ENCODE results near the gene WDR33. TPM values are rescaled to one million over a fixed set of nuclear protein-coding genes. Genes with fewer than 3 reads are reported as not detected.

WDR33 gene
- total RNA-seq, 4 donors from 2014 or later = 42.3 to 53.2 (median 45.8) TPM

DNA sequence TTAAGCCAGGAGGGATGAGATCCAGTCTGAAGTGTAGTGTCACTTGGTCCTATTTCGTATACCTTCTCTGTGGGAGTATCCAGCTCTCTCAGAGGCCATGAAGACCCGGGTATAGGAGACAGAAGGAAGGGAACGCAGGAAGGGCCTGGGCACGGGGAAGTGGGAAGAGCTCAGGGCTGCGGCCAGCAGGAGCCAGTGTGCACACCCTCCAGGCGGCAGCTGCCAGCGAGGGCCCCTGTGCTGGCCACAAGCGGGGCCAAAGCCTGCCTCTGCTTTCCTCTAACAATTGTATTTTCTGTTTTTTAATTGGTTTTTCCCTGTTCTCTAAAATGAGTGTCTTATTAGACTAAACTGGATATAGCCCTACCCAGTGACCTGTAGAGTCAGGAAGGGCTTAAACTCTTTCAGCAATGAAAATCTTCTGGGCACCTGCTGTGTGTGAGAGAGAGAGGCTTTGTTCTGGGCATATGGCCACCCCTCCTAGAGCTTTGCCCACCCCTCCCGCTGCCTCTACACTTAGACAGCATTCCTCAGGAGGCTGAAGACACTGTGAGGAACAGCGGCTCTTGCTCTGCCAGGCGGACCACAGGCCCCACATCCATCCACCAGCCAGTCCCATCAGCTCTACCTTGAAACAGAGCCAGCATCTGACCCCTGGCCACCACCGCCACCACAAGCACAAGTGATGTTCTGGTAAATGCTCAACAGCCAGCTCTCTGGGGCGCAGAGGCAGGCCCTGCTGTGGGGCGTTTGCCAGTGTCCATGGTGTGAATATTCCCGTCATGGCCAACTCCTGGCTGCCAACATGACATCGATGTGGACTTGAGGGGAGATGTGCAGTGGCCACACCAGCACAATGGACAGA, 155.5 kb downstream of the WDR33 start:
- TF ChIP-seq, protein P1, sequence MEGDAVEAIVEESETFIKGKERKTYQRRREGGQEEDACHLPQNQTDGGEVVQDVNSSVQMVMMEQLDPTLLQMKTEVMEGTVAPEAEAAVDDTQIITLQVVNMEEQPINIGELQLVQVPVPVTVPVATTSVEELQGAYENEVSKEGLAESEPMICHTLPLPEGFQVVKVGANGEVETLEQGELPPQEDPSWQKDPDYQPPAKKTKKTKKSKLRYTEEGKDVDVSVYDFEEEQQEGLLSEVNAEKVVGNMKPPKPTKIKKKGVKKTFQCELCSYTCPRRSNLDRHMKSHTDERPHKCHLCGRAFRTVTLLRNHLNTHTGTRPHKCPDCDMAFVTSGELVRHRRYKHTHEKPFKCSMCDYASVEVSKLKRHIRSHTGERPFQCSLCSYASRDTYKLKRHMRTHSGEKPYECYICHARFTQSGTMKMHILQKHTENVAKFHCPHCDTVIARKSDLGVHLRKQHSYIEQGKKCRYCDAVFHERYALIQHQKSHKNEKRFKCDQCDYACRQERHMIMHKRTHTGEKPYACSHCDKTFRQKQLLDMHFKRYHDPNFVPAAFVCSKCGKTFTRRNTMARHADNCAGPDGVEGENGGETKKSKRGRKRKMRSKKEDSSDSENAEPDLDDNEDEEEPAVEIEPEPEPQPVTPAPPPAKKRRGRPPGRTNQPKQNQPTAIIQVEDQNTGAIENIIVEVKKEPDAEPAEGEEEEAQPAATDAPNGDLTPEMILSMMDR (IDR thresholded peaks at IDR 0.05; ENCODE audit: low read depth) = no peak

DNA sequence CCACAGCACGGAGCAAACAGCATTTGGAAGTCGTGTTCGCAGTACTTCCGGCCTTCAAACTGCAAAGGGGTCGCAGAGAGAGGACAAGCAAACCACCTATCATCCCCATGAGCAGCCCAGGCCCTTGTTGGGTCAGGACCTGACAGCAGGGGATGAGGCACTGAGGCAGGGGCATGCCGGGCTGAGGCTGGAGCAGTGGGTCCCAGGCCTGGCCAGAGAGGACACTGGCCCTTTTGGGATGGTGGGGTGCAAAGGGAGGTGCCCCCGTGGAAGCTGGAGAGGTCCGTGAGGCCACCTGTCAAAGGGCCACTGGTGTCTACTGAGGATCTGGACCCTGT, 156.2 kb downstream of the WDR33 start:
- TF ChIP-seq, protein P1 (IDR thresholded peaks at IDR 0.05; ENCODE audit: low read depth) = no peak

DNA sequence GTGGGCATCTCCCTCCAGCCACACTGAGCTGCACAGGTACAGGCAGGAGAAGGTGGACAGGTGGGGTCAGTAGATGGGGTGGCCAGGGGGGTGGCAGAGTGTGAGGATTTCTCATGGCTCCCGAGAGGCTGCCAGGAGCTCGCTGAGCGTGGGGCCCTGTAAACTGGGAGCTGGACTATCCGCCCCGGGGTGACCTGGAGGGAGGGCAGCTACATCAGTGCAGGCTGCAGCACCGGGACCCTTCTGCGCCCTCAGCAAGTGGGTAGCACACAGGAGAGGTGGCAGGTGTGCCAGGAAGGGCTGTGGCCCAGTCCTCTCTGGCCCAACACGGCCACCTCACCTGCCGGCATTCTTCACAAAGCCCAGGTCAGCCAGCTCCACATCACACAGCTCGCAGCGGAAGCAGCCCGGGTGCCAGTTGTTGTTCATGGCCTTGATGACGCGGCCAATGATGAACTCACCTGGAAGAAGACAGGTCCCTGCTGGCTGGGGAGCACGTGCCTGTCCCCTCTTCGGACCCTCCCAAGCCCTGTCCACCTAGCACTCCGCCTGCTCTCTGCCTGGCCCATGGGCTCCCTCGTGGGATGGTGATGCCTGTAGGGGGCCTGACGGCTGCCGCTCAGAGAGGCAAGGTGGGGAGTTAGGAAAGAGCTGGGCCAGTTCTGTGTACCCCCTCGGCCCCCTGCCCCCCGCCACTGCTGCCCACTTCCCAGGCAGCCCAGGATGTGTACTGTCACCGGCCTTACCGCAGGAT, 156.7 kb downstream of the WDR33 start:
- TF ChIP-seq, protein P1 (IDR thresholded peaks at IDR 0.05; ENCODE audit: low read depth) = no peak

DNA sequence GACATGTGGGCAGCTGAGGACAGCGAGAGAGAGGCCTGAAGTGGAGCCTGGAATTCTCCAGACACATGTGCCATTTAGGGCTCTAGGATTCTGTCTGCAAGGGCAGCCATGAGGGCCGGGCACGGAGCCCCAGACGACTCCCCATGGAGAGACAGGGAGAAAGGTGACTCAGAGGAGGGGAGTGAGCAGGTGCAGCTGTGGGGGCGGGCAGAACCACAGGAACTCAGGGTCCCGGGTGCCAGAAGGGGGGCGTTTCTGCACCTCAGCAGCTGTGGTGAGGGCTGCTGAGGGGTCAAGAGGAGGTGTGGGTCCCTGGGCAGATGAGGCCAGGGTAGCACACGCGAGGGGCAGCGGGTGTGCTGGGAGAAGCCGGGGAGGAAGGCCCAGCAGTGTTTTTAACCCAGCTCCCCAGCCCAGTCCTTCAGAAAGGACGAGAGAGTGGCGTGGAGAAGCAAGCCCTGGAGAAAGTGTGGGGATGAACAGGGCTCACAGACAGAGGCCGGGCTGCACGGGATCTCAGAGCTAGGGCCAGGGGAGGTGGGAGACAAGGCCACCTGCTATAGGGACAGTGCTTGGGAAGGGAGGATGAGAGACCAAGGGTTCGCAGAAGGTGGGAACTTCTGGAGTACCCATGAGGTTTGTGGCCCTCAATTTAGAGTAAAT, 157.4 kb downstream of the WDR33 start:
- TF ChIP-seq, protein P1 (IDR thresholded peaks at IDR 0.05; ENCODE audit: low read depth) = no peak

DNA sequence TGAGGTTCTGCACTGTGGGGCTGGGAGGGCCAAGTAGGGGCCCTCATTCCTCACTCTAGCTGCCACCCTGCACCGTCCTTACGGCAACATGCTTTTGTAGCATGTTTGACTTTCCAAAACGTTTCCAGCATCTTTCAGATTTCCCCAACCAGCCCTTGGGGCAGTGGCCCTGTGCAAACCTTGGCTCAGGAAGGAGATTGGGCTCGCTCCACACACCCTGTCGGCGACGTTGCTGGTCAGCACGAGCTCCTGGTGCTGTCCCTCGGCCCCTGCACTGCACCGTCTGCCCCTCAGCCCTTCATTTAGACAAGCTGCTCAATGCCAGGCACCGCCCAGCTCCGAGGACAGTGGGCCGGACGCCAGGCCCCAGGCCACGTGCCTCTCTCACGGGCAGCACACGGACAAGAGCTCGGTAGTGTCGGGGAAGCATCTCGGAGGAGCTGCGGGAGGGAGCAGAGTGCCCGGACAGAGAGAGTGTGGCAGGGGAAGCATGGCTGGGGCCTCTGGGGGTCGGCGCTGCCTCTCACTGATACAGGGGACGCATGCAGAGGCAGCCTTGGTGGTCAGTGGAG, 158.1 kb downstream of the WDR33 start:
- TF ChIP-seq, protein P1 (IDR thresholded peaks at IDR 0.05; ENCODE audit: low read depth) = no peak

DNA sequence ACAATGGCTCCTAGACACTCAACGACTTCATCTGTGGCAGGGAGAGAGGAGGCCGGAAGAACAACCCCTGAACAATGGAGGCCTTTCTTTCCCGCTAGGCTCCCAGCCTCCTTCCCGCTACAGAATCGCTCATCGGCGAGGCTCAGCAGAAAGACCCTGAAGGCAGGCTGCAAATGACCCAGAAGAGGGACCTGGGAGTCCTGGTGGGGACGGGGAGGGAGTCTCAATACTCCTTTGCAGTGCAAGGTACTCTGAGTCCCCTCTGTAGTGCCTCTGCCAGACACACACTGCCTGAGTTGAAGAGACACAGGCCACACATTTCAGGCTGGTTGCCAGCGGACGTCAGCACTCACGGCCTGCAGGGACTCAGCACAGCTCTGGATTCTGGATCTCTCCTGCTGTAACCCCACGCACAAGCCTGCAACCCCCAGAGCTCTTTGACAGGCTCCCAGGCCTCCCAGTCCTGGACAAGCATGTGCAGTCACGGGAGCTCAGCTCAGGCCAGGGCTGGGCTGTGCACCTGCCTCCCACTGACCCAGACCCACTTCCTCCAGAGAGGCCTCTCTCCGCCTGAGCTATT, 158.9 kb downstream of the WDR33 start:
- TF ChIP-seq, protein P1 (IDR thresholded peaks at IDR 0.05; ENCODE audit: low read depth) = no peak
